ENCODE data around the gene C10orf88.

The C10orf88 gene

GRCh38 chr10:122988501-122988900 is 34.5 kb upstream of the C10orf88 start:
- Histone ChIP-seq H3K36me3 (ENCODE audit: control insufficient read depth, insufficient read depth, low read length, severe bottlenecking) (peaks cover 40% of the 10 kb centered on the region), H3K9ac (ENCODE audit: low read length) (no peak overlapping the region), H3K9me3 (ENCODE audit: control insufficient read depth, low read length) (no peaks in the 10 kb centered on the region), H3K4me3 (ENCODE audit: low read length) (no peak overlapping the region), H3K4me1 (ENCODE audit: control insufficient read depth, insufficient read depth, low read length) (no peaks in the 10 kb centered on the region), H3K27me3 (replicated peaks; ENCODE audit: control insufficient read depth, insufficient read depth, low read length) (no peaks in the 10 kb centered on the region)
- no peak for DNase-seq (ENCODE audit: low read depth)

- Histone ChIP-seq H3K9ac (ENCODE audit: low read length) (no peak overlapping the region), H3K9me3 (ENCODE audit: control insufficient read depth, low read length) (no peaks in the 10 kb centered on the region), H3K4me1 (ENCODE audit: control insufficient read depth, insufficient read depth, low read length) (peaks cover 3% of the 10 kb centered on the region), H3K36me3 (ENCODE audit: control insufficient read depth, insufficient read depth, low read length, severe bottlenecking) (peaks cover 26% of the 10 kb centered on the region), H3K27me3 (replicated peaks; ENCODE audit: control insufficient read depth, insufficient read depth, low read length) (no peaks in the 10 kb centered on the region), H3K4me3 (ENCODE audit: low read length) (no peak overlapping the region)
- no peak for DNase-seq (ENCODE audit: low read depth)
Measured at GRCh38 chr10:122986335-122986734, 32.3 kb upstream of the C10orf88 start.

GRCh38 chr10:122984708-122985107 is 30.7 kb upstream of the C10orf88 start:
- no peak for DNase-seq (ENCODE audit: low read depth)
- Histone ChIP-seq H3K4me1 (ENCODE audit: control insufficient read depth, insufficient read depth, low read length) (peaks cover 13% of the 10 kb centered on the region), H3K9ac (ENCODE audit: low read length) (no peak overlapping the region), H3K9me3 (ENCODE audit: control insufficient read depth, low read length) (no peaks in the 10 kb centered on the region), H3K36me3 (ENCODE audit: control insufficient read depth, insufficient read depth, low read length, severe bottlenecking) (peaks cover 19% of the 10 kb centered on the region), H3K4me3 (ENCODE audit: low read length) (no peak overlapping the region), H3K27me3 (replicated peaks; ENCODE audit: control insufficient read depth, insufficient read depth, low read length) (no peaks in the 10 kb centered on the region)

- Histone ChIP-seq H3K9me3 (ENCODE audit: control insufficient read depth, low read length) (no peaks in the 10 kb centered on the region), H3K27me3 (replicated peaks; ENCODE audit: control insufficient read depth, insufficient read depth, low read length) (no peaks in the 10 kb centered on the region), H3K9ac (ENCODE audit: low read length) (no peak overlapping the region), H3K4me3 (ENCODE audit: low read length) (no peak overlapping the region), H3K36me3 (ENCODE audit: control insufficient read depth, insufficient read depth, low read length, severe bottlenecking) (peaks cover 19% of the 10 kb centered on the region), H3K4me1 (ENCODE audit: control insufficient read depth, insufficient read depth, low read length) (peaks cover 14% of the 10 kb centered on the region)
- DNase-seq (ENCODE audit: low read depth), result no peak
Measured at GRCh38 chr10:122983898-122984297, 29.9 kb upstream of the C10orf88 start.

- Histone ChIP-seq H3K9ac (ENCODE audit: low read length) (peak overlapping the region; percentile 81), H3K4me1 (ENCODE audit: control insufficient read depth, insufficient read depth, low read length) (peaks cover 14% of the 10 kb centered on the region), H3K27me3 (replicated peaks; ENCODE audit: control insufficient read depth, insufficient read depth, low read length) (no peaks in the 10 kb centered on the region), H3K36me3 (ENCODE audit: control insufficient read depth, insufficient read depth, low read length, severe bottlenecking) (peaks cover 5% of the 10 kb centered on the region), H3K9me3 (ENCODE audit: control insufficient read depth, low read length) (no peaks in the 10 kb centered on the region), H3K4me3 (ENCODE audit: low read length) (peak overlapping the region; percentile 90)
- DNase-seq (ENCODE audit: low read depth), result peak; percentile 70
Measured at GRCh38 chr10:122981066-122981464, 27.0 kb upstream of the C10orf88 start.

GRCh38 chr10:122980209-122981065 is 26.4 kb upstream of the C10orf88 start, which contains the start of gene PSTK:
TSS of gene PSTK (plus strand) at chr10:122980401. CDS start at chr10:122980480, 79 bp downstream.
- H3K9me3 ChIP-seq (ENCODE audit: control insufficient read depth, low read length), result no peaks in the 10 kb centered on the region
- H3K4me3 ChIP-seq (ENCODE audit: low read length), result peak within 1 kb of the TSS; percentile 90
- H3K4me1 ChIP-seq (ENCODE audit: control insufficient read depth, insufficient read depth, low read length), result peaks cover 14% of the 10 kb centered on the region
- H3K9ac ChIP-seq (ENCODE audit: low read length), result peak within 1 kb of the TSS; percentile 92
- peaks cover 5% of the 10 kb centered on the region for H3K36me3 ChIP-seq (ENCODE audit: control insufficient read depth, insufficient read depth, low read length, severe bottlenecking)
- no peaks in the 10 kb centered on the region for H3K27me3 ChIP-seq (replicated peaks; ENCODE audit: control insufficient read depth, insufficient read depth, low read length)
- peak; percentile 97 for DNase-seq (ENCODE audit: low read depth)

GRCh38 chr10:122974543-122975064 is 20.6 kb upstream of the C10orf88 start:
- Histone ChIP-seq H3K4me1 (ENCODE audit: control insufficient read depth, insufficient read depth, low read length) (no peaks in the 10 kb centered on the region), H3K9me3 (ENCODE audit: control insufficient read depth, low read length) (no peaks in the 10 kb centered on the region), H3K36me3 (ENCODE audit: control insufficient read depth, insufficient read depth, low read length, severe bottlenecking) (no peaks in the 10 kb centered on the region), H3K9ac (ENCODE audit: low read length) (no peak overlapping the region), H3K4me3 (ENCODE audit: low read length) (no peak overlapping the region), H3K27me3 (replicated peaks; ENCODE audit: control insufficient read depth, insufficient read depth, low read length) (no peaks in the 10 kb centered on the region)
- DNase-seq (ENCODE audit: low read depth), result no peak

GRCh38 chr10:122974023-122974422 is 20.0 kb upstream of the C10orf88 start:
- H3K36me3 ChIP-seq (ENCODE audit: control insufficient read depth, insufficient read depth, low read length, severe bottlenecking), result no peaks in the 10 kb centered on the region
- H3K27me3 ChIP-seq (replicated peaks; ENCODE audit: control insufficient read depth, insufficient read depth, low read length), result no peaks in the 10 kb centered on the region
- no peak for DNase-seq (ENCODE audit: low read depth)
- no peaks in the 10 kb centered on the region for H3K4me1 ChIP-seq (ENCODE audit: control insufficient read depth, insufficient read depth, low read length)
- peaks cover under 1% of the 10 kb centered on the region for H3K9me3 ChIP-seq (ENCODE audit: control insufficient read depth, low read length)
- no peak overlapping the region for H3K9ac ChIP-seq (ENCODE audit: low read length)
- no peak overlapping the region for H3K4me3 ChIP-seq (ENCODE audit: low read length)

GRCh38 chr10:122968698-122969097 is 14.7 kb upstream of the C10orf88 start:
- DNase-seq (ENCODE audit: low read depth), result no peak
- H3K4me1 ChIP-seq (ENCODE audit: control insufficient read depth, insufficient read depth, low read length), result no peaks in the 10 kb centered on the region
- H3K4me3 ChIP-seq (ENCODE audit: low read length), result no peak overlapping the region
- no peaks in the 10 kb centered on the region for H3K27me3 ChIP-seq (replicated peaks; ENCODE audit: control insufficient read depth, insufficient read depth, low read length)
- no peak overlapping the region for H3K9ac ChIP-seq (ENCODE audit: low read length)
- no peaks in the 10 kb centered on the region for H3K36me3 ChIP-seq (ENCODE audit: control insufficient read depth, insufficient read depth, low read length, severe bottlenecking)
- peaks cover 29% of the 10 kb centered on the region for H3K9me3 ChIP-seq (ENCODE audit: control insufficient read depth, low read length)

GRCh38 chr10:122966879-122967278 is 12.9 kb upstream of the C10orf88 start:
- peaks cover 29% of the 10 kb centered on the region for H3K9me3 ChIP-seq (ENCODE audit: control insufficient read depth, low read length)
- no peaks in the 10 kb centered on the region for H3K36me3 ChIP-seq (ENCODE audit: control insufficient read depth, insufficient read depth, low read length, severe bottlenecking)
- DNase-seq (ENCODE audit: low read depth), result no peak
- H3K4me3 ChIP-seq (ENCODE audit: low read length), result no peak overlapping the region
- H3K9ac ChIP-seq (ENCODE audit: low read length), result no peak overlapping the region
- H3K27me3 ChIP-seq (replicated peaks; ENCODE audit: control insufficient read depth, insufficient read depth, low read length), result no peaks in the 10 kb centered on the region
- H3K4me1 ChIP-seq (ENCODE audit: control insufficient read depth, insufficient read depth, low read length), result no peaks in the 10 kb centered on the region

- peaks cover 14% of the 10 kb centered on the region for H3K9me3 ChIP-seq (ENCODE audit: control insufficient read depth, low read length)
- H3K36me3 ChIP-seq (ENCODE audit: control insufficient read depth, insufficient read depth, low read length, severe bottlenecking), result no peaks in the 10 kb centered on the region
- H3K9ac ChIP-seq (ENCODE audit: low read length), result no peak overlapping the region
- no peaks in the 10 kb centered on the region for H3K27me3 ChIP-seq (replicated peaks; ENCODE audit: control insufficient read depth, insufficient read depth, low read length)
- H3K4me3 ChIP-seq (ENCODE audit: low read length), result no peak overlapping the region
- H3K4me1 ChIP-seq (ENCODE audit: control insufficient read depth, insufficient read depth, low read length), result no peaks in the 10 kb centered on the region
- no peak for DNase-seq (ENCODE audit: low read depth)
Measured at GRCh38 chr10:122962405-122962804, 8.4 kb upstream of the C10orf88 start.
